ENCODE results near the gene CCDC124. TPM values are rescaled to one million over a fixed set of nuclear protein-coding genes. Genes with fewer than 3 reads are reported as not detected.
A peak's percentile ranks its signal among the peaks of the same experiment; 100 is the strongest.

The CCDC124 gene
- total and polyA plus RNA-seq, 2 donors from 2014 or later, result 59.5 to 120 TPM

DNA sequence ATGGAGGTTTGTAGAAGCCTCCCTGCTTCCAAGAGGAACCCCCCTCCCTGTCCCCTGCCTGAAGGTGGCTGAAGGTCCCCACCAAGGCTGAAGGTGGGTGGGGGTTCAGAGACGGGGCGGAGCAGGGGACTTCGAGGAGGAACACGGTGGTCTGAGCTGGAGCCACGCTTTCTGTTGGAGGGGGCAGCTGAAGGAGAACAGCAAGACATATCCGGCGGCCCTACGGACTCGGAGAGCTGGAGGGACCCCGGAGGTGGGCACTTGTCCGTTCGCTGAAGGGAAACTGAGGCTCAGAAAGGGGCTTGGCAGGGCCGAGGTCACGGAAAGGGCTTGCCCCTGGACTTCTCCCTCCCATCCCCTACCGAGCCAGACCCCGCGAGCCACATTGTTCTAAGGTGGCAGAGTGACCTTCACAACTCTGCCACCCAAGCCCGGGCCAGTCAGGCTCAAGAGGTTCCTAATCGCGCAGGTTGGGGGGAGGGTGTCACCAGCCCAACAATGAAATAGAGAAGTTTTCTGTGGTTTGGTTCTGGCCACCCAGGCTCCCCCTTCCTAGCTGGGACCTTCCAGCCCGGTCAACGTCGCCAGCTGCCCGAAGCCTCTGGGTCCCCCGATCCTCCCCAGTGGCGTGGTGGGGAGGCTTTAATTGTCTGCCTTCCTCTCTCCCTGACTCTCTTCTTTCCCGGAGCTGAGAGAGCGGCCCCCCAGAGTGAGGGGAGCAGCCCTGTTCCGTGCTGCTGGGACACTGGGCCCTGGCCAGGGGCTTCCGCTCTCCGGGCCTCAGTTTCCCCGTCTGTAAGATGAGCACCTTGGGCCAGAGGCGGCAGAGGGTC, 18.6 kb downstream of the CCDC124 start:
- Histone ChIP-seq H3K9me3 (ENCODE audit: control insufficient read depth in 2 of 3, insufficient read depth in 1 of 3, low read length in 3 of 3) (no peaks in the 10 kb centered on the region), H3K4me3 (ENCODE audit: low read length in 3 of 3) (no peak overlapping the region), H3K36me3 (ENCODE audit: control insufficient read depth in 2 of 3, insufficient read depth in 3 of 3, low read length in 3 of 3) (no peaks in the 10 kb centered on the region), H3K27me3 (ENCODE audit: control insufficient read depth, insufficient read depth, low read length) (peaks cover 4% of the 10 kb centered on the region), H3K4me1 (ENCODE audit: control insufficient read depth in 2 of 3, insufficient read depth in 2 of 3, low read depth in 1 of 3, low read length in 3 of 3) (peaks cover 0 to 20% (median 5%) of the 10 kb centered on the region in 3 donors), H3K9ac (ENCODE audit: low read length in 3 of 3) (no peak overlapping the region), H3K27ac (ENCODE audit: low read depth in 2 of 2, low read length in 2 of 2) (no peak overlapping the region)
- intact Hi-C loops (cut with DNase I), result no loop called here
- no peak for FAIRE-seq
- TF ChIP-seq, protein P1, sequence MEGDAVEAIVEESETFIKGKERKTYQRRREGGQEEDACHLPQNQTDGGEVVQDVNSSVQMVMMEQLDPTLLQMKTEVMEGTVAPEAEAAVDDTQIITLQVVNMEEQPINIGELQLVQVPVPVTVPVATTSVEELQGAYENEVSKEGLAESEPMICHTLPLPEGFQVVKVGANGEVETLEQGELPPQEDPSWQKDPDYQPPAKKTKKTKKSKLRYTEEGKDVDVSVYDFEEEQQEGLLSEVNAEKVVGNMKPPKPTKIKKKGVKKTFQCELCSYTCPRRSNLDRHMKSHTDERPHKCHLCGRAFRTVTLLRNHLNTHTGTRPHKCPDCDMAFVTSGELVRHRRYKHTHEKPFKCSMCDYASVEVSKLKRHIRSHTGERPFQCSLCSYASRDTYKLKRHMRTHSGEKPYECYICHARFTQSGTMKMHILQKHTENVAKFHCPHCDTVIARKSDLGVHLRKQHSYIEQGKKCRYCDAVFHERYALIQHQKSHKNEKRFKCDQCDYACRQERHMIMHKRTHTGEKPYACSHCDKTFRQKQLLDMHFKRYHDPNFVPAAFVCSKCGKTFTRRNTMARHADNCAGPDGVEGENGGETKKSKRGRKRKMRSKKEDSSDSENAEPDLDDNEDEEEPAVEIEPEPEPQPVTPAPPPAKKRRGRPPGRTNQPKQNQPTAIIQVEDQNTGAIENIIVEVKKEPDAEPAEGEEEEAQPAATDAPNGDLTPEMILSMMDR (IDR thresholded peaks at IDR 0.05; ENCODE audit: borderline replicate concordance, extremely low read depth, insufficient read depth), result no peak
- peak in 4 of 5 donors; percentile 47 to 85 (median 60) for DNase-seq

DNA sequence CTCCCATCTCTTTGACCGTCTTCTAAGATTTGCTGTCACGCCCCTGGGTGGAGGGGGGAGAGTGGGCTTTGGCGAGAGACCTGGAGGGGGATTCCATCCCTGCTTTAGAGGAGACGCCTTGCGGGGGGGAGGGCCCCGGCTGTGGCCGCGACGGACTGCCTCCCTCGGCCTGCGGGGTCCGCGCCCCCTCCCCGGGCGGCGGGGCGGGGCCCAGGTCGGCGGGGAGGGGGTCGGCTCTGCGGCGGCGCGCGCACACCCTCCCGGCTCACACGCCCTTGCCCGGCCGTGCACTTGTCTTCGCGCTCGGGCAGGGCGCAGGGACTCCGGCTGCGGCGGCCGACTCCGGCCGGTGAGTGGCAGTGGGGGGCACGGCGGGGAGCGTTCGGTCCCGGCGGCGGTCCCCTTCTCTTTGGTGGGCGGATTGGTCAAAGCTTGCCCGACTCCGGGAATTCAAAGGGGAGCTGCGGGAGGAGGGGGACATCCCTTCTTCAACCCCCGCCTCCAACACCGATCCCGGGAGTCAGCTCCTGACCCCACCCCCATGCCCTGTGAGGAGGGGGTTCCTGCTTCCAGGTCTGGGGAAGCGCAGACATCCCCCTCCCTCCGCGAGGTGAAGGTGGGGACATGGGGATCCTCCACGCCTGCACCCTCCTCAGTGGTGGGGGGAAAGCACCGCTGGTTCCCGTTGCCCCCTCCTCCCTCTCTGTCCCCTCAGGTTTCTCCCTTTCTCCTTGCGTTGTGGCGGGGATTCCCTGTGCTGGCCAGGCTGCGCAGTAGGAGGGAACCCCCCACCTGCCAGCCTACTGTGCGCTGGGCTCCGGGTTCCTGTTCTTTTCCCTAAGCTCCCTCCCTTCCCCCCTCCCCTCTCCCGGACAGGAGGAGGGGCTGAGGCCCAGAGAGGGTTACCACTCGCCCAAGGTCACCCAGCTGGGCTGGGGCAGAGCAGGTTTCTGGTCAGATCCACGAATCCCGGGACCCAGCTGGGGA, 19.5 kb downstream of the CCDC124 start:
- peaks cover 0 to 16% (median 2%) of the 10 kb centered on the region in 3 donors for H3K4me1 ChIP-seq (ENCODE audit: control insufficient read depth in 2 of 3, insufficient read depth in 2 of 3, low read depth in 1 of 3, low read length in 3 of 3)
- no peaks in the 10 kb centered on the region for H3K36me3 ChIP-seq (ENCODE audit: control insufficient read depth in 2 of 3, insufficient read depth in 3 of 3, low read length in 3 of 3)
- H3K27me3 ChIP-seq (ENCODE audit: control insufficient read depth, insufficient read depth, low read length), result peaks cover 4% of the 10 kb centered on the region
- peak overlapping the region in 1 of 3 donors; percentile 26 for H3K4me3 ChIP-seq (ENCODE audit: low read length in 3 of 3)
- H3K9ac ChIP-seq (ENCODE audit: low read length in 3 of 3), result no peak overlapping the region
- intact Hi-C loops (cut with DNase I), result no loop called here
- peak in 4 of 5 donors; percentile 72 to 89 (median 74) for DNase-seq
- TF ChIP-seq, protein P1 (IDR thresholded peaks at IDR 0.05; ENCODE audit: borderline replicate concordance, extremely low read depth, insufficient read depth), result no peak
- FAIRE-seq, result no peak
- H3K9me3 ChIP-seq (ENCODE audit: control insufficient read depth in 2 of 3, insufficient read depth in 1 of 3, low read length in 3 of 3), result no peaks in the 10 kb centered on the region
- no peak overlapping the region for H3K27ac ChIP-seq (ENCODE audit: low read depth in 2 of 2, low read length in 2 of 2)

DNA sequence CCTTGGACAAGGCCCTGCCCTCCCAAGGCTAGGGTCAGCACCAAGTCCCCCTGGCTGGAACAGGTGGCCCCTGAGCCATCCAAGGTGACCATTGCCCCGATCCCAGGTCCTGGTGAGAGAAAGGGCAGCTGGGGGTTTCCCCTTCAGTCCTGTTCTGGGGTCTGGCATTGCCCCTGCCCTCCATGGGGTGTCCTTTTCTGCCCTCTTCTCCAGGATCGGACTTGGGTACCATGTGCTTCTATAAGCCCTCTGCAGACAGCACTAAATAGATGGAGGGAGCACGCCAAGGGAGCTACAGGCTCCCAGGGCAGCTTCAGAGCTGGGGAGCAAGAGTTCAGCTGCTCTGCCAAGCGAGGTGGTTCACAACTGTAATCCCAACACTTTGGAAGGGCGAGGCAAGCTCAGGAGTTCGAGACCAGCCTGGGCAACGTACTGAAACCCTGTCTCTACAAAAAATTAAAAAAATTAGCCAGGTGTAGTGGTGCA, 20.5 kb downstream of the CCDC124 start:
- intact Hi-C loops (cut with DNase I), result no loop called here
- peaks cover 4% of the 10 kb centered on the region for H3K27me3 ChIP-seq (ENCODE audit: control insufficient read depth, insufficient read depth, low read length)
- no peak overlapping the region for H3K9ac ChIP-seq (ENCODE audit: low read length in 3 of 3)
- peak in 1 of 5 donors; percentile 53 for DNase-seq
- no peak overlapping the region for H3K4me3 ChIP-seq (ENCODE audit: low read length in 3 of 3)
- H3K36me3 ChIP-seq (ENCODE audit: control insufficient read depth in 2 of 3, insufficient read depth in 3 of 3, low read length in 3 of 3), result no peaks in the 10 kb centered on the region
- TF ChIP-seq, protein P1 (IDR thresholded peaks at IDR 0.05; ENCODE audit: borderline replicate concordance, extremely low read depth, insufficient read depth), result no peak
- H3K9me3 ChIP-seq (ENCODE audit: control insufficient read depth in 2 of 3, insufficient read depth in 1 of 3, low read length in 3 of 3), result no peaks in the 10 kb centered on the region
- FAIRE-seq, result no peak
- no peak overlapping the region for H3K27ac ChIP-seq (ENCODE audit: low read depth in 2 of 2, low read length in 2 of 2)
- peaks cover 0 to 14% (median 0%) of the 10 kb centered on the region in 3 donors for H3K4me1 ChIP-seq (ENCODE audit: control insufficient read depth in 2 of 3, insufficient read depth in 2 of 3, low read depth in 1 of 3, low read length in 3 of 3)
